SK-N-SH (cell line): Measurements from ENCODE around the gene TECPR1. TPM values are rescaled to one million over a fixed set of nuclear protein-coding genes. Genes with fewer than 3 reads are reported as not detected.

Source experiments
- CTCF ChIA-PET: fragments of 300-600, 350-600 bp; formaldehyde crosslinking; extraction: SDS; loops from one replicate; lab custom pipeline; 2021; lab: Yijun Ruan, JAX
- POLR2A ChIA-PET: fragments of 350-600 bp; sonication (Branson Sonifier 250); formaldehyde crosslinking; extraction: SDS; loops from one replicate; lab custom pipeline; 2020; ENCODE audit warnings: antibody characterized with exemption, inconsistent platforms; lab: Yijun Ruan, JAX
- DNase-seq: peaks from one replicate; pipeline ENCODE4 v3.0.0; 2012
- H2AFZ ChIP-seq: fragments of 200-600 bp; sonication (generic); 2 replicates; pipeline ENCODE4 v1.8.1; 2016; ENCODE audit warnings: antibody characterized with exemption, mild to moderate bottlenecking, low read depth
- H3F3A ChIP-seq: fragments of 200-600 bp; sonication (generic); replicated peaks from 2 replicates; pipeline ENCODE3; 2016; ENCODE audit warnings: antibody characterized with exemption, mild to moderate bottlenecking; ENCODE audit not compliant: insufficient read depth
- H3K27ac ChIP-seq, 2 experiments: fragments of 200-500 bp in 1 of 2; fragments of 200-600 bp in 1 of 2; sonication (Bioruptor generic) in 1 of 2; sonication (generic), shearing (Covaris generic) in 1 of 2; 2 replicates each; pipeline versions ENCODE4 v1.5.1 to v1.6.1; 2014 to 2016; ENCODE audit warnings: low read depth in 2 of 2, inconsistent platforms in 1 of 2, low read length in 1 of 2, mild to moderate bottlenecking in 1 of 2, mixed read lengths in 1 of 2
- H3K27me3 ChIP-seq: fragments of 200-600 bp; sonication (generic), shearing (Covaris generic); 2 replicates; pipeline ENCODE4 v1.6.1; 2016; ENCODE audit warnings: mixed run types; ENCODE audit not compliant: insufficient read depth
- H3K36me3 ChIP-seq, 2 experiments: fragments of 200-500 bp in 1 of 2; fragments of 200-600 bp in 1 of 2; sonication (Bioruptor generic) in 1 of 2; sonication (generic) in 1 of 2; replicated peaks in 1 of 2; 2 replicates each; pipeline versions ENCODE3 to v1.5.1; 2014 to 2016; ENCODE audit warnings: low read length in 1 of 2, mild to moderate bottlenecking in 1 of 2; ENCODE audit not compliant: insufficient read depth in 2 of 2, control insufficient read depth in 1 of 2
- H3K4me1 ChIP-seq, 2 experiments: fragments of 200-500 bp in 1 of 2; fragments of 200-600 bp in 1 of 2; sonication (Bioruptor generic) in 1 of 2; sonication (generic), shearing (Covaris generic) in 1 of 2; 2 replicates each; pipeline versions ENCODE4 v1.5.1 to v1.6.1; 2014 to 2016; ENCODE audit warnings: low read depth in 1 of 2, low read length in 1 of 2, mixed run types in 1 of 2; ENCODE audit not compliant: insufficient read depth in 2 of 2, control insufficient read depth in 1 of 2
- H3K4me2 ChIP-seq: fragments of 200-600 bp; sonication (generic), shearing (Covaris generic); 2 replicates; pipeline ENCODE4 v1.6.1; 2017; ENCODE audit warnings: mixed run types
- H3K4me3 ChIP-seq, 2 experiments: fragments of 200-500 bp in 1 of 2; fragments of 200-600 bp in 1 of 2; sonication (Bioruptor generic) in 1 of 2; sonication (generic), shearing (Covaris generic) in 1 of 2; 2 replicates each; pipeline versions ENCODE4 v1.5.1 to v1.8.1; 2014 to 2016; ENCODE audit warnings: low read depth in 2 of 2, inconsistent platforms in 1 of 2, low read length in 1 of 2, mild to moderate bottlenecking in 1 of 2, mixed read lengths in 1 of 2, moderate library complexity in 1 of 2
- H3K79me2 ChIP-seq: fragments of 200-600 bp; sonication (generic); 2 replicates; pipeline ENCODE4 v1.8.1; 2017; ENCODE audit warnings: mild to moderate bottlenecking; ENCODE audit not compliant: insufficient read depth
- H3K9ac ChIP-seq: fragments of 200-600 bp; sonication (generic); 2 replicates; pipeline ENCODE4 v1.6.1; 2017; ENCODE audit warnings: mixed run types
- H3K9me2 ChIP-seq: fragments of 200-600 bp; sonication (generic); 2 replicates; pipeline ENCODE4 v1.6.1; 2017; ENCODE audit warnings: mixed run types
- H3K9me3 ChIP-seq: fragments of 200-600 bp; sonication (generic); 2 replicates; pipeline ENCODE4 v1.6.1; 2017; ENCODE audit warnings: mixed run types, mild to moderate bottlenecking, moderate library complexity
- H4K20me1 ChIP-seq: fragments of 200-600 bp; sonication (generic); 2 replicates; pipeline ENCODE4 v1.6.1; 2017; ENCODE audit warnings: mild to moderate bottlenecking, mixed run types; ENCODE audit not compliant: insufficient read depth
- EP300 ChIP-seq, 2 experiments: IDR thresholded peaks; 2 replicates each; pipeline versions ENCODE4 v1.4.0 to v1.6.1; 2012; ENCODE audit warnings: borderline replicate concordance in 1 of 2, low read depth in 1 of 2, low read length in 1 of 2
- EZH2phosphoT487 ChIP-seq: fragments of 200-600 bp; sonication (generic); IDR thresholded peaks from 2 replicates; pipeline ENCODE4 v1.6.1; 2017; ENCODE audit warnings: low read depth, mixed run types, mild to moderate bottlenecking, antibody characterized with exemption, moderate library complexity, borderline replicate concordance
- FOXJ3 ChIP-seq: sonication (generic); formaldehyde crosslinking; IDR thresholded peaks from 2 replicates; pipeline ENCODE4 v1.5.1; 2020; ENCODE audit warnings: mild to moderate bottlenecking, missing genetic modification reagents
- FOXM1 ChIP-seq: IDR thresholded peaks from 2 replicates; pipeline ENCODE4 v1.4.0; 2012; ENCODE audit warnings: low read depth, mild to moderate bottlenecking
- JUND ChIP-seq: IDR thresholded peaks from 2 replicates; pipeline ENCODE4 v1.4.0; 2012
- MXI1 ChIP-seq: IDR thresholded peaks from 2 replicates; pipeline ENCODE4 v1.6.1; 2012; ENCODE audit warnings: mild to moderate bottlenecking, low read depth, low read length, improper control_type of control experiment
- NRF1 ChIP-seq: IDR thresholded peaks from 2 replicates; pipeline ENCODE4 v1.6.1; 2012; ENCODE audit warnings: low read depth, mild to moderate bottlenecking, low read length
- RFX5 ChIP-seq: IDR thresholded peaks from 2 replicates; pipeline ENCODE4 v1.6.1; 2012; ENCODE audit warnings: mild to moderate bottlenecking, improper control_type of control experiment, low read length
- RXRA ChIP-seq: IDR thresholded peaks from 2 replicates; pipeline ENCODE4 v1.4.0; 2012; ENCODE audit warnings: low read depth, mild to moderate bottlenecking, borderline replicate concordance
- SMC3 ChIP-seq: IDR thresholded peaks from 2 replicates; pipeline ENCODE4 v1.6.1; 2012; ENCODE audit warnings: low read depth, low read length, improper control_type of control experiment
- TEAD4 ChIP-seq: IDR thresholded peaks from 2 replicates; pipeline ENCODE4 v1.4.0; 2012; ENCODE audit warnings: mild to moderate bottlenecking, borderline replicate concordance; ENCODE audit not compliant: insufficient read depth
- YY1 ChIP-seq: IDR thresholded peaks from 2 replicates; pipeline ENCODE4 v1.4.0; 2012; ENCODE audit warnings: low read depth, mild to moderate bottlenecking
- WGBS: methylation state at CpG from one replicate; pipeline ENCODE4 v1.1.6; 2017; ENCODE audit warnings: low lambda C conversion rate; 5-methylcytosine and 5-hydroxymethylcytosine counted together
- polyA plus RNA-seq, 3 experiments: library from polyadenylated mRNA; depleted of rRNA; stranded (reverse); fragments of >200 nt; gene quantifications; 2 replicates each; pipeline ENCODE4 v1.2.3, GENCODE V29; 2012
- TF ChIP-seq, protein P1 (sequence below): fragments of 150-350 bp; IDR thresholded peaks from 2 replicates; pipeline ENCODE4 v1.6.1; 2016; ENCODE audit warnings: mild to moderate bottlenecking, low read depth, low read length
- TF ChIP-seq, protein P2 (sequence below): IDR thresholded peaks from 2 replicates; pipeline ENCODE4 v1.4.0; 2012; ENCODE audit warnings: low read depth
- TF ChIP-seq, protein P3 (sequence below): IDR thresholded peaks from 2 replicates; pipeline ENCODE4 v1.4.0; 2012; ENCODE audit warnings: low read depth, borderline replicate concordance

The TECPR1 gene
- polyA plus RNA-seq, 1 of the 3 experiments (the other 2 are of a cell fraction) = 6.8 TPM

DNA sequence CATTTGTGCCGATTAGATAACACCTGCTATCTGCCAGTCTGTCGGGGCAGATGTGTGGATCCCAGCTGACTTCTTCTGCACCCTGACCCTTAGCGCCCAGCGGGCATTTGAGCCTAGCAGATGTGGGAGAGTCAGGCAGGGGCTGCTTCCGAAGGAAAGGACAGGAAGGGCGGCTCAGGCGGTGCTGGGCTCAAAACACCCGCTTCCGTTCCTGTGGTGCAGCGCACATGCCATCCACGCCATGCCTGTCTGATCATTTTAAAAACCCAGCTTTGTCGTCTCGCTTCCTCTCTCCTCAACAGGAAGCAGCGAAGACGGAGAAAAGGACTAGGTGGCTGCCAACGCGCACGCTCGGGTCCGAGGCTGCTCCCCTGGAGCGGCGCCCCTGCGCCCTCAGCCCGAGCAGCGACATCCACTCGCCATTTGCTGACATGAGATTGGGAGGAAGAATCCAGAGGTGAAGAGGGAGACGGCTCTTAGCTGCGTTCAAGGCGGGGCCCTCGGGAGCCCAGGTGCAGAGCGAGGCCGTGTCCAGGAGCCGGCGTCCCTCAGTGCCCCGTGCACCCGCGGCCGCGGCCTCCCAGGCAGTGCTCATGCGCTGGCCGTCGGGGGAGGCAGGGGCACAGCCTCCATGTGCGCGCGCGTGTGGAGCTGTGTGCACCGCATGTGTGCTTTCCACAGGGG lies 46.7 kb downstream of the TECPR1 start:
- H3F3A ChIP-seq = no peaks in the 10 kb centered on the region
- H3K4me2 ChIP-seq = no peak overlapping the region
- CTCF ChIA-PET = interaction anchor here (0.8 kb wide), 1 partner anchor 18 kb away, joined by 3 read pairs; no protein-coding TSS in a partner anchor
- peaks cover 0 to 33% of the 10 kb centered on the region in 2 experiments for H3K36me3 ChIP-seq
- no peaks in the 10 kb centered on the region for H3K27me3 ChIP-seq
- no peak overlapping the region for H2AFZ ChIP-seq
- DNase-seq = no peak
- POLR2A ChIA-PET = no interaction called here
- H3K9ac ChIP-seq = no peak overlapping the region
- H3K9me2 ChIP-seq = no peaks in the 10 kb centered on the region
- no peak overlapping the region for H3K4me3 ChIP-seq
- H3K79me2 ChIP-seq = no peaks in the 10 kb centered on the region; the same call in 1 of the 2 replicates
- no peak overlapping the region for H3K27ac ChIP-seq
- H4K20me1 ChIP-seq = no peaks in the 10 kb centered on the region
- TF ChIP-seq MXI1 = no peak
- no peak for TF ChIP-seq SMC3
- TF ChIP-seq, protein P1, sequence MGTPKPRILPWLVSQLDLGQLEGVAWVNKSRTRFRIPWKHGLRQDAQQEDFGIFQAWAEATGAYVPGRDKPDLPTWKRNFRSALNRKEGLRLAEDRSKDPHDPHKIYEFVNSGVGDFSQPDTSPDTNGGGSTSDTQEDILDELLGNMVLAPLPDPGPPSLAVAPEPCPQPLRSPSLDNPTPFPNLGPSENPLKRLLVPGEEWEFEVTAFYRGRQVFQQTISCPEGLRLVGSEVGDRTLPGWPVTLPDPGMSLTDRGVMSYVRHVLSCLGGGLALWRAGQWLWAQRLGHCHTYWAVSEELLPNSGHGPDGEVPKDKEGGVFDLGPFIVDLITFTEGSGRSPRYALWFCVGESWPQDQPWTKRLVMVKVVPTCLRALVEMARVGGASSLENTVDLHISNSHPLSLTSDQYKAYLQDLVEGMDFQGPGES = no peak
- TF ChIP-seq FOXJ3 (CRISPR knock-in tag) = no peak
- TF ChIP-seq YY1 = no peak
- no peak for TF ChIP-seq NRF1
- TF ChIP-seq FOXM1 = no peak
- no peak for TF ChIP-seq TEAD4
- no peak for TF ChIP-seq EZH2phosphoT487
- no peak for TF ChIP-seq EP300 (IDR thresholded peaks at IDR 0.05; ENCODE audit: borderline replicate concordance in 1 of 2, low read depth in 1 of 2, low read length in 1 of 2)
- TF ChIP-seq RFX5 = no peak
- TF ChIP-seq, protein P2, sequence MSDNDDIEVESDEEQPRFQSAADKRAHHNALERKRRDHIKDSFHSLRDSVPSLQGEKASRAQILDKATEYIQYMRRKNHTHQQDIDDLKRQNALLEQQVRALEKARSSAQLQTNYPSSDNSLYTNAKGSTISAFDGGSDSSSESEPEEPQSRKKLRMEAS = no peak
- H3K9me3 ChIP-seq = no peaks in the 10 kb centered on the region
- 98% methylated on average over 37 of the region's 47 CpGs for WGBS
- no peaks in the 10 kb centered on the region for H3K4me1 ChIP-seq

DNA sequence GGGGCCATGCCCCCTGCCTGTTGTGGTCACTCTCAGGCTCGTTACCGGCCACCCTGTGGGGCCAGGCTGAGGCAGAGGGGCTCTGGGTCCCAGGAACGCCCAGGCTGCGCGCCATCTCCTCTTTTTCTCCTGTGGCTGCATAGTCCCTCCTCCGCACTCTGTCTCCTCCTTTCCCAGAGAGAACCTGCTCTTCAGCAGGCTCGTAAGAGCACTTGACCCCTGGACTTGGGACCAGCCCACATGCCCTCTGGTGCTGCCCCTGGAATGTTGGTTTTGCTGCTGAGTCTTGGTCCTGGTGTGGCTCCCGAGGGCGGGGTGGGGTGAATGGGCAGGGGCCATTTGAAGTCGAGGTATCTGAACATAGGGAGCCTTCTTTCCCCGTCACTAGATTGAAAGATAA lies 47.4 kb downstream of the TECPR1 start:
- DNase-seq = no peak
- Histone ChIP-seq H3K4me2 (no peak overlapping the region), H3K4me1 (no peaks in the 10 kb centered on the region)
- no peak for TF ChIP-seq FOXJ3 (CRISPR knock-in tag)
- TF ChIP-seq EP300 (IDR thresholded peaks at IDR 0.05; ENCODE audit: borderline replicate concordance in 1 of 2, low read depth in 1 of 2, low read length in 1 of 2) = no peak
- TF ChIP-seq RXRA = no peak
- no peak for TF ChIP-seq JUND
- TF ChIP-seq, protein P3, sequence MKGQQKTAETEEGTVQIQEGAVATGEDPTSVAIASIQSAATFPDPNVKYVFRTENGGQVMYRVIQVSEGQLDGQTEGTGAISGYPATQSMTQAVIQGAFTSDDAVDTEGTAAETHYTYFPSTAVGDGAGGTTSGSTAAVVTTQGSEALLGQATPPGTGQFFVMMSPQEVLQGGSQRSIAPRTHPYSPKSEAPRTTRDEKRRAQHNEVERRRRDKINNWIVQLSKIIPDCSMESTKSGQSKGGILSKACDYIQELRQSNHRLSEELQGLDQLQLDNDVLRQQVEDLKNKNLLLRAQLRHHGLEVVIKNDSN = no peak
- TF ChIP-seq, all 33 proteins: peak for 0
- H3K4me3 ChIP-seq = no peak overlapping the region
- H3K9ac ChIP-seq = no peak overlapping the region
- H3K79me2 ChIP-seq = no peaks in the 10 kb centered on the region; the same call in 1 of the 2 replicates
- ChIA-PET CTCF (interaction anchor here (1.6 kb wide), 1 partner anchor 183 kb away, joined by 4 read pairs; no protein-coding TSS in a partner anchor), POLR2A (no interaction called here)
- no peaks in the 10 kb centered on the region for H3K9me3 ChIP-seq
- H3F3A ChIP-seq = no peaks in the 10 kb centered on the region
- H3K36me3 ChIP-seq = peaks cover 3 to 33% of the 10 kb centered on the region in 2 experiments
- no peak overlapping the region for H2AFZ ChIP-seq
- H4K20me1 ChIP-seq = no peaks in the 10 kb centered on the region
- H3K9me2 ChIP-seq = no peaks in the 10 kb centered on the region
- no peak overlapping the region for H3K27ac ChIP-seq
- H3K27me3 ChIP-seq = no peaks in the 10 kb centered on the region
- 88% methylated on average over 11 of the region's 11 CpGs for WGBS
